ENCODE results near the gene TPST1. TPM values are rescaled to one million over a fixed set of nuclear protein-coding genes. Genes with fewer than 3 reads are reported as not detected.

The TPST1 gene
- total RNA-seq, 4 donors from 2014 or later = 1.5 to 28.3 (median 9.7) TPM

- DNase-seq = no peak
Observed at GRCh38 chr7:66178258-66178657, 26.9 kb upstream of the TPST1 start.

GRCh38 chr7:66181329-66181728 lies 23.8 kb upstream of the TPST1 start:
- TF ChIP-seq EP300 (IDR thresholded peaks at IDR 0.05; ENCODE audit: low read depth) = no peak
- no peak for TF ChIP-seq POLR2A (IDR thresholded peaks at IDR 0.05)
- no peak for TF ChIP-seq CTCF (IDR thresholded peaks at IDR 0.05)
- TF ChIP-seq POLR2AphosphoS5 (IDR thresholded peaks at IDR 0.05) = no peak
- DNase-seq = no peak
- Histone ChIP-seq H3K27ac (no peak overlapping the region), H3K27me3 (no peaks in the 10 kb centered on the region), H3K9me3 (no peaks in the 10 kb centered on the region), H3K4me3 (no peak overlapping the region), H3K36me3 (no peaks in the 10 kb centered on the region), H3K4me1 (no peaks in the 10 kb centered on the region)
- in situ Hi-C loops (cut with MboI; ENCODE audit: low pct_ligation_motif_present in 1 of 4, low pct_unique_long_range_greater_than_20kb in 1 of 4, low sequenced_read_pairs in 3 of 4) = no loop called here
- intact Hi-C loops (cut with DNase I; ENCODE audit: low total_unique reads) = no loop called here

More at GRCh38 chr7:66178258-66178657, 26.9 kb upstream of the TPST1 start:
- Histone ChIP-seq H3K36me3 (no peaks in the 10 kb centered on the region), H3K4me1 (no peaks in the 10 kb centered on the region), H3K4me3 (no peak overlapping the region), H3K27me3 (no peaks in the 10 kb centered on the region), H3K9me3 (no peaks in the 10 kb centered on the region), H3K27ac (no peak overlapping the region)
- intact Hi-C loops (cut with DNase I; ENCODE audit: low total_unique reads) = no loop called here
- in situ Hi-C loops (cut with MboI; ENCODE audit: low pct_ligation_motif_present in 1 of 4, low pct_unique_long_range_greater_than_20kb in 1 of 4, low sequenced_read_pairs in 3 of 4) = no loop called here
- whole genome bisulfite sequencing, 2 donors (ENCODE audit: low coverage in 1 of 2) = 95 to 100% methylated on average over 1 to 2 of the region's 2 CpGs
- no peak for TF ChIP-seq EP300 (IDR thresholded peaks at IDR 0.05; ENCODE audit: low read depth)
- TF ChIP-seq CTCF (IDR thresholded peaks at IDR 0.05) = no peak
- TF ChIP-seq POLR2AphosphoS5 (IDR thresholded peaks at IDR 0.05) = no peak
- TF ChIP-seq POLR2A (IDR thresholded peaks at IDR 0.05) = no peak

GRCh38 chr7:66181845-66182244 lies 23.3 kb upstream of the TPST1 start:
- Histone ChIP-seq H3K9me3 (no peaks in the 10 kb centered on the region), H3K27me3 (no peaks in the 10 kb centered on the region), H3K4me1 (no peaks in the 10 kb centered on the region), H3K27ac (no peak overlapping the region), H3K36me3 (no peaks in the 10 kb centered on the region), H3K4me3 (no peak overlapping the region)
- WGBS, 2 donors (ENCODE audit: low coverage in 1 of 2) = 80 to 90% methylated on average over 1 to 2 of the region's 2 CpGs
- in situ Hi-C loops (cut with MboI; ENCODE audit: low pct_ligation_motif_present in 1 of 4, low pct_unique_long_range_greater_than_20kb in 1 of 4, low sequenced_read_pairs in 3 of 4) = no loop called here
- DNase-seq = no peak
- intact Hi-C loops (cut with DNase I; ENCODE audit: low total_unique reads) = no loop called here
- TF ChIP-seq POLR2AphosphoS5 (IDR thresholded peaks at IDR 0.05) (no peak), CTCF (IDR thresholded peaks at IDR 0.05) (no peak), POLR2A (IDR thresholded peaks at IDR 0.05) (no peak), EP300 (IDR thresholded peaks at IDR 0.05; ENCODE audit: low read depth) (no peak)

- H3K27ac ChIP-seq = no peak overlapping the region
Observed at GRCh38 chr7:66182920-66183319, 22.2 kb upstream of the TPST1 start.

More at GRCh38 chr7:66182920-66183319, 22.2 kb upstream of the TPST1 start:
- no peak for DNase-seq
- WGBS, 2 donors (ENCODE audit: low coverage in 1 of 2) = 79 to 95% methylated on average over 2 to 6 of the region's 6 CpGs
- no peaks in the 10 kb centered on the region for H3K27me3 ChIP-seq
- H3K9me3 ChIP-seq = no peaks in the 10 kb centered on the region
- no peaks in the 10 kb centered on the region for H3K36me3 ChIP-seq
- TF ChIP-seq EP300 (IDR thresholded peaks at IDR 0.05; ENCODE audit: low read depth) (no peak), POLR2AphosphoS5 (IDR thresholded peaks at IDR 0.05) (no peak), CTCF (IDR thresholded peaks at IDR 0.05) (no peak), POLR2A (IDR thresholded peaks at IDR 0.05) (no peak)
- intact Hi-C loops (cut with DNase I; ENCODE audit: low total_unique reads) = no loop called here
- H3K4me3 ChIP-seq = no peak overlapping the region
- H3K4me1 ChIP-seq = no peaks in the 10 kb centered on the region
- in situ Hi-C loops (cut with MboI; ENCODE audit: low pct_ligation_motif_present in 1 of 4, low pct_unique_long_range_greater_than_20kb in 1 of 4, low sequenced_read_pairs in 3 of 4) = no loop called here
